ENCODE results near the gene TENT4B.
"Not testable (repeated sequence)": the region's sequence is repeated elsewhere in the genome, so short reads cannot be mapped to it uniquely, and the experiment has no call there.

TENT4B gene

DNA sequence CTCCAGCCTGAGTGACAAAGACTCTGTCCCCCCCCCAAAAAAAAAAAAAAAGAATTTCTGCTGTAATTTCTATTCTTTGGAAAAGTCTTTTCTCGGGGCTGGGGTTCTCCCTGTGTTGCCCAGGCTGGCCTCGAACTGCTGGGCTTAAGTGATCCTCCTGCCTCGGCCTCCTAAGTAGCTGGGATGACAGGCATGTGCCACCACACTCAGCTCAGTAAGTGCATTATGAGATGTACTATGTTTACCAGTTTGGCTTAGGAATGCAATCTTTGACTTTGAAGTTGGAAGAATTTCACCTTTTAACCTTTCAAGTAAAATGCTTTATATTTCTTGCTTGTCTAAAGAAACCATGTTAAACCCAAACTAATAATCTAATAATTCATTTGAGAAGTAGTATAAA lies 85.2 kb downstream of the TENT4B start:
- no peak for FAIRE-seq

DNA sequence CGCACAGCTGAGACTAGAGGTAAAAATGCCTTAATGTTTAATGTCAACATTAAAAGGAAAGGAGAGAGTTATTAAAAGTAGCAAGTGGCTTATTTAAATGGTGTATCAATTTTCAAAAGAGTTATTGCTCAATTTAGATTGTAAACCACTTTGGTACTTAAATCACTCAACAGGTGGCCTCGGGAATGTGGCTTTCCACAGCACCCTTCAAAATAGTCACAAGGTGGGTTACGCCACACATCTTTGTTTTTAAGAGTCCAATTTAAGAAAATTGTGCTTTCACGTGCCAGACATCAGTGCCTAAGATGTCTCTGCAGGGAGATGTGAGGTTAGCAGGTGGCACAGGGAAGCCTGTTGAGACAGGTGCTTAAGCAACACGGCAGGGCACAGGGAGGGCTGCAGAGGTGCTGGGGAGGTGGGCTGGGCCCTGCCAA lies 85.8 kb downstream of the TENT4B start:
- FAIRE-seq = no peak

DNA sequence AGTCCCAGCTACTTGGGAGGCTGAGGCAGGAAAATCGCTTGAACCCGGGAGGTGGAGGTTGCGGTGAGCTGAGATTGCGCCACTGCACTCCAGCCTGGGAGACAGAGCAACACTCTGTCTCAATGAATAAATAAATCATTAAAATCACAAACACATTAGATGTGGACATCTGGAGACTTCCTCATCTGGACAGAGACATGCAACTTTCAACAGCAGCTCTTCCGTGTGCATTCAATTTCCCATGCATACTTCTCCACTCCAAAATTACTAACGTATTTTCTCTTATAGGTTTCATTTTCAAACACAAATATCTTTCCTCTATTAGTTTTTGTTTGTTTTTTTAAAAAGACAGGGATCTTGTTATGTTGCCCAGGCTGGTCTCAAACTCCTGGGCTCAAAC lies 89.9 kb downstream of the TENT4B start:
- FAIRE-seq = not testable (repeated sequence)

DNA sequence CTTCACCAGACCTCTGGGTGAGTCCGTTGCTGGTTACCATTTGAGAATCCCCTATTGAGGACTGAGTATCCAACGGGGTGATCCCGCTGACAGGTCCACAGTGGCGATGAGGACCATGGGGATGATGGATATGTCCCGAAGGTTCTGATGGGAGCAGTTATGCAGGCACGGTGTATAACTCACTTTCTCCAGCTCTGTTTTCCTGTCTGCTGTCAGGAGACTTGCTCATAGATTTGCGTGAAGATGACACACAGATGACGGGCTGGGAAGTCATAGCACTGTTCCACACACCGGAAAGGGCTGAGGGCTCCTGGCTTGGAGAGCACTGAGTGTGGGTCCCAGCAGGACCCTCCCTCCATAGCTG lies 91.0 kb downstream of the TENT4B start:
- FAIRE-seq = no peak

DNA sequence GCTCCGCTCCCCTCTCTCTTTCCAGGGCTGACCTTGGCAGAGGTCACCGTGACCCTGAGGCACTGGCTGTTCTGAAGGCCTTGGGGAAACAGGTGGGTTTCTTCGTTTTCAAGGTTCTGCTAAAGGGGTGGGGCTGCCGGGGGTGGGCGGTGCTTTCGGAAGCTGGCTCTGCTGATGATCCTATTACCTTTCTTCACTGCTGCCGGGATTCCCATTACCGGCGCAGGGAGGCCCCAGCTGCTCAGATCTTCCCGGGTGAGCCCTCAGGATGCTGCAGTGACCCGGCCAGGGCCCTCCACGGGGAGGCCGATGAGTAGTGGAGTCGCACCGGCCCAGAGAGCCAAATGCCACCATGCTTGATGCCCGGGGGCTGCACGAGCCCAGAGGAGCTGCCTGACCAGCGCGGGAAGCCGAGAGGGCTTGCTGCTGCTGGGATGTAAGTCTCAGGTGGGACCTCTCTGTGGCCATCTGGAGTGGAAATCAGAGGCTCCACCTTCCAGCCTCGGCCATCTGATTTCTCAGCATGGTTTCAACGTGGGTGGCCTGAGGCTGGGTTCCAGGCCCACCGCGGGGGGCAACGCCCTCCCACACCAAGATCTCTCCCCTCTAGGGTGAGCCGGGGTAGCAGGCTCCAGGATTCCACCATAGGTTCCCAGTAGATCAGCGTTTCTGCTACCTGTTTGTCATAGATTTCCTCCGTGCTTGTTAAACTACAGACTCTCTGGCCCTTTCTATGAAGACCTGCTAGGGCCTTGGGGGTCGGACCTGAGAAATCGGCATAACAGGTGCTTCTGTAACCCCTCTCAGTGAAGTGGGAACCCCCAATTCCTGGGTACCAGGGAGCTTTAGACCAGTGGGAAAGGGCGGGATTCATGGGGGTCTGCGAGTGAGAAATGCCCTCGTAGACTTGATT lies 91.7 kb downstream of the TENT4B start:
- FAIRE-seq = no peak

DNA sequence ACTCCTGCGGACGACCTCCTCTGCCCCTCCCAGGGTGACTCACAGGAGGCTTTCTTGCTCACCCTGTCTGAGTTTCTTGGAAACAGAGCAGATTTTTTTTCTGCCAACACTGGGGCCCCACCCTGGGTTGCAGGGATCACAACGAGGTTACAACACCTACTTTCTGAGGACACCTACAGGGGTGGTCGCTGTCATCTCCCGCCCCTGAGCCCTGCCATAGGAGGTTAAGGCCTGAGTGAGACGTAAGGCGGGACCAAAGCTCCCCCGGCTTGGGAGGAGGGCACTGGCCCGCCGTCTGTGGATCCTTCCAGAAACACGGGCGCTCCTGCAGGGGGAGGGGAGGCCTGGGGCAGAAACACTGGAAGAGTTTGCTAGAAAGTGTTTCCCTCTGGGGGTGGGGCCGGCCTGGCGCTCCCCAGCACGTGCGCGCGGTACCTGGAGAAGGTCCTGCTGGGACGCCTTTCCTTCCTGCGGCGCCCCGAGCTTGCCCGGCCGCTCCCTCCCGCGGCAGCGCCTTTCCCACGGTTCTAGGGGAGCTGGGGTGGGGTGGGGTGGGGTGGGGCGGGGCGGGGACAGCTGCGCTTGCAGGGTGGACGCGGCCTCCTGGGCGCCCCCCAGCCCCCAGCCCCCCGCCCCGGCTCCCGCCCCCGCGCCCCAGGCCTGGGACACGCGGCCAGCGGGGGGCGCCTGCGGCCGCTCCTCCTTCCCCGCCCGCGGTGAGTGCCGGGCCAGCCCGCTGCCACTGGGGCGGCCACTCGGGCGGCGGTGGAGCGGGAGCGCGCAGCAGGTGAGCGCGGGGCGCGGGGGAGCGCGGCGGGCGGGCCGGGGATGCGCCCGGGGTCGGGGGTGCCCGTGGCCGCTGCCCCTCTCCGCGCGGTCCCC lies 92.6 kb downstream of the TENT4B start:
- no peak for FAIRE-seq

DNA sequence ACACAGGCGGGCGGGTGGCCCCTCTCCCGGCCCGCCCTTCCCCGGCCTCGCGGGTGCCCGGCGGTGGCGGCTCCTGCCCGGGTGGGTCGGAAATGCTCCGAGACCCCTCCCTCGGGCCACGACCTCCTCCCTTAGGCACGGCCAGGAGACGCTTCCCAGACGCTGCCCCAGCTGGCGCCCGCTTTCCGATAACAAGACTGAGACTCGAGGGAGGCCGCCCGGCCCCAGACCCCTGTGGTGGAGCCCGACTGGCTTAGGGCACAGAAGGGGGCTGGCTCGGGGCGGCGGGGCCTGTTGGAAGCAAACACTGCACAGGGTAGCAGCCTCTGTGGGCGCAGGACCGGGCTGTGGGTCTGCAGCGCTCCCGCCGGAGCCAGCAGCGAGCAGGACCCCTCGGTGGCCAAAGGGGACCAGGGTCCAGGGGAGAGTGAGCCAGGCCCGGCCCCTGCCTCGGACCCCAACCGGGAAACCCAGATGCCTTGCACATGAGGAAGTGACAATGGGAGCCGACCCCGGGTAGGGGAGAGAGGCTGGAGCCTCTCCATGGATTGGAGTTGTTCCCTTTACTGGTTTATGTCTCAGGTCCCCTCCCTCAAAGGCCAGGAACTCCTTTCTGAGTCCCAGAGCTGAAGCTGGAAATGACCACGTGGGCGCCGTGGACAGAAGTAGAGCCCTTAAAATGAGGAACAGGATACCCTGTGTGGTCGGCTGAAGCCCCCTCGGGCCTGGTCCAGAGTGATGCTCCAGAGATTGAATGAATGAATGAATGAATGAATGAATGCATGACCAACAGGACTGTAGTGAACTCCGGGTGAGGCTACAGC lies 93.4 kb downstream of the TENT4B start:
- no peak for FAIRE-seq

DNA sequence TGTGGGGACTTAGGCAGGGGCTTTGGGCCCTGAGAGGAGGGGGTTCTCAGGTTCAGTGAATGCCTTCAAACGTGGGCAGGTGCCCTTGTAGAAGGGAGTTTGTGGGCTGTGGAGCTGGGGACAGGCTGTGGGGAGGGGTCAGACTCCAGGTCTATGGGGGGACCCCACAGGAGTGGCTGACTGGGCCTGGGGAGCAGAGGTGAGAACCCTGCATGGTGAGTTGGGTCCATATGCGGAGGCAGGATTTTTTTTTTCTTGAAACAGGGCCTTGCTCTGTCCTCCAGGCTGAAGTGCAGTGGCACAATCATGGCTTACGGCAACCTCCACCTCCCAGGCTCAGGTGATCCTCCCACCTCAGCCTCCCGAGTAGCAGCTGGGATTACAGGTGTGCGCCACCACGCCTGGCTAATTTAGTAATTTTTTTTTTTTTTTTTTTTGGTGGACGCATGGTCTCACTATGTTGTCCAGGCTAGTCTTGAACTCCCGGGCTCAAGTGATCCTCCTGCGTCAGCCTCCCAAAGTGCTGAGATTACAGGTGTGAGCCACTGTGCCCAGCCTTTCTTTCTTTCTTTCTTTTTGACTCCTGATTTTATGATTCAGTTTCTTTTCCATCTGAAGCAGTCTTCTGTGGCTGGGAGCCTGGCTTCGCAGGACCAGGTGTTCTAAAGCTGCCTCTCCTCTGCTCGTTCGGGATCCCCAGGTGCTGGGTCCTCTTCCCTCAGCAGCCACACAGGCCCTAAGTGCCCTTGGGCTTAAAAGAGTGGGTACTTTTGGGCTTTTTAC lies 94.2 kb downstream of the TENT4B start:
- no peak for FAIRE-seq

DNA sequence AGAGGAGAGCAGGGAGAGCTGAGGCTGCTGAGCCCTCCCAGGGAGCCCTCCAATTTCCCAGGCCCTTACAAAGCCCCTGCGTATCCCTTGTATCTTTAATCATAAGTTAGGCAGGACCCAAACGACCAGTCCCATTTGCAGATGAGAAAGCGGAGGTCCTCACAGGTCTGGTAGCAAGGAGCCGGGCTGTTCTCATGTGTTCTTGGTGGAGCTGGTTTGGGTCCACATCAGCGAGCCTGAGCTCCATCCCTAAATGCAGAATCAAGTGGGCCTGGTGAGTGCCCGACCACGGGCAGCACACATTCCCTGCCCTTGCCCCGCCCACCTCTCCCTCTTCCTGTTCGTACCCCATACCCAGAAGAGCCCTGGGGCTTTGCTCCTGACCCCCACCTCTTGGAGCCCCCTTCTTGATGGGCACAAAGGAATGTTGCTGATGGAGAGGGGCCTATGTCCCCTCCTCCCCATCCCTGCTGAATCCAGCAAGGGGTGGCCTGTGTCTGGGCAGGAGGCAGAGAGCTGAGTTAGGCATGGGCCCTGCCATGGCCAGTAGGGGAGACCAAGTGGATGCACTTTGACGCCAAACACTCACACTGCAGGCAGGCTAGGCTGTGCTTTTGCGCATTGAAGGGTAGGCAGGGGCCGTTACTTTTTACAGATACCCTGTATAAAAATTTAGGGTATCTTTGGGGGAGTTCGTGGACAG lies 95.0 kb downstream of the TENT4B start:
- no peak for FAIRE-seq

DNA sequence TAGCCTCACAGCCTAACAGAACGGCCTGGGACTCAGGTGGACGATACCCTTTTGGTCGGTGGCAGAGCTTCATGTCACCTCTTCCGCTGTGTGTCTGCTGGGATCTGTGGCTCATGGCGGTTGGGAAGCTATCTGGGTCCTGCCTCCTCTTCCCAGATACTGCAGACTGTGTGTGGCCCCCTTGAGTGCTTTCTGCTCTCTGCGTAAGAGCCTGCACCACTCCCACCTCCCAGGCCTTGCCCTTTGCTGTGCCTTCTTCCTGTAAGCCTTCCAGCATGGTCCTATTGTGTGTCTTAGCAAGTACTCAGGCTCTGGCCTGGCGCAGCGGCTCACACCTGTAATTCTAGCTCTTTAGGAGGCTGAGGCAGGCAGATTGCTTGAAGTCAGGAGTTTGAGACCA lies 95.7 kb downstream of the TENT4B start:
- FAIRE-seq = no peak

DNA sequence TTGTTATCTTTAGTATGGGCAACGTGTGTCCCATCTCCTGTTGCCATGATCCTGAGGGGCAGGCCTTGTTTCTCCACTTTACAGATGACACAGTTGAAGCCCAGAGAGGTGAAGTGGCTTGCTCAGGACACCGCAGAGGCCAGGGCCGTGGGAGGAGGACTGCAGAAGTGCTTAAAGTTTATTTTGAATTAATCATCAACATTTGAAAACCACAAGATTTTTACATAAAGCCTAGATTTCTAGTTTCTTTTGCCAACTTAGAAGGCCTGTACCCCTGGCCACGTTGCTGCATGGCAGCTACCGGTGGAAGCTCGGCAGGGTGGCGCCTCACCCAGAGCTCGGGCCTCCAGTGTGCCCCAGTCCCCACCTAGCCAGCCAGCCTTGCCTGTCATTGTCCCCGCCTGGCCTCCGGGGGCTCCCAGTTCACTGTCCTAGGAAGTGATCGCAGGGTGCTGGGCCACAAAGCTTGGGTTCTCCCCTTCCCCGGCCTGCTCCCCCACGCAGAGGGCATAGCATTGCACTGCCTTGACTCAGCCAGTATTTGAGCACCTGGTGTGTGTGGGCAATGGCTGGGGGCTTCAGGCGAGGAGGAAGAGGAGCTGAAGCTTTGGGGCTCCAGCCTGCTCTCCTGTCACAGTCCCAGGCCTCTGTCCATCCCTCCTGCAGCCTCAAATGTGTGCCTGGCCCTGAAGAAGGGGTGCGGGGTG lies 98.4 kb downstream of the TENT4B start:
- FAIRE-seq = no peak

DNA sequence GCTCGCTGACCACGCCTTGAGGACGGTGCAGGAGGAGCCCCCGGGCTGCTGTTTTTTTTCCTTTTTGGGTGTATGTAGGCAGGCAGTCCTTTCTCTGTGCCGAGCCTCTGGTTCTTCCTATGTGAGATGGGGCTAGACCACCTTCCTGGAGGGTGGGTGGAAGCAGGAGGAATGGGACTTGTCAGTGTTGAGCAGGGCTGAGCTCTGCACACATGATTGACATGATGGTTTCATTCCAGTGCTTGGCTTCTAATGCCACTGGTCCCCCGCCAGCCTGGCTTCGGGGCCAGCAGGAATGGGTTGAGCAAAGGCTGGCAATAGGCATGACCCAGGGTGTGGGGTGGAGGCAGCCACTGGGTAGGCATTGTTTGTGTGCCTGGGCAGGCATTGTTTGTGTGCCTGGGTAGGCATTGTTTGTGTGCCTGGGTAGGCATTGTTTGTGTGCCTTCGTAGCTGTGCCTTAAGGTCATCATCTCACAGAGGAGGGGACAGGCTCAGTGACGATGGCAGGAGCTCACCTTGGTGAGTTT lies 99.0 kb downstream of the TENT4B start:
- no peak for FAIRE-seq

DNA sequence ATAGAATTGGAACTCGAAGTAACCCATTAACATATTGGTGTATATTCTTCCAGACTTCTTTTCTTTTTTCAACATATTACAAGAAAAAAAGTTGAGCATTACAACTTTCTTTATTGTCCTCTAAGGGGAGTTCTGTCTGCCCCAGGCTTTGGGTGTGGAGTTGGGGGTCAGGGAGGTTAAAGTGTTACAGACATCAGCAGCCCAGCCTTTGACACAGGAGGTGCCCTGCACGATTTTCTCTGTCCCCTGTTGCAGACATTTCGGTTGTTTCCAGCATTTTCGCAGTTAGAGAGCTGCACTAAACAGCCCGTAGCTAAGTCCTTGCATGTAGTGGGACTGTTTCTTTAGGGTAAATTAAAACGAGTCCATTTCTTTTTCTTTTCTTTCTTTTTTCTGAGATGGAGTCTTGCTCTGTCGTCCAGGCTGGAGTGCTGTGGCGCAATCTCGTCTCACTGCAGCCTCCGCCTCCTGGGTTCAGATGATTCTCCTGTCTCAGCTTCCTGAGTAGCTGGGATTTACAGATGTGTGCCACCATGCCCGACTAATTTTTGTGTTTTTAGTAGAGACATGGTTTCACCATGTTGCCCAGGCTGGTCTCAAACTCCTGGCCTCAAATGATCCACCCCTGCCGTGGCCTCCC lies 99.9 kb downstream of the TENT4B start:
- FAIRE-seq = no peak

DNA sequence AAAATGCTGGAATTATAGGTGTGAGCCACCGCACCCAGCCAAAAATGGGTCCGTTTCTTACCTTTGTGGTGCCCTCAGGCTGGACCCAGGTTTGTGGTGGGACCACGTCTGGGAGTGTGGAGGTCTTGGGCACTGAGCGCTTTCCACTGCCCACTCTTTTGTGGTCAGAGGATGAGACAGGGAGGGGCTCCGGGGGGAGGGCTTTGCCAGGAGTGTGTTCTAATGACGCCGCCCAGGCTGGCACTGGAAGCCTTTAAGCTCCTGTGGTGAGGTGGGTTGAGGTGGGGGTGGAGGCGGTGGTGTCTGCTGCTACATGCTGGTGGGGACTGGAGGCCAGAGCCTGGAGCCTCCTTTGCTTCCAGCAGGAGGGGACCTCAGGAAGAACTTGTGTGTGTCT lies 100.4 kb downstream of the TENT4B start:
- FAIRE-seq = no peak

DNA sequence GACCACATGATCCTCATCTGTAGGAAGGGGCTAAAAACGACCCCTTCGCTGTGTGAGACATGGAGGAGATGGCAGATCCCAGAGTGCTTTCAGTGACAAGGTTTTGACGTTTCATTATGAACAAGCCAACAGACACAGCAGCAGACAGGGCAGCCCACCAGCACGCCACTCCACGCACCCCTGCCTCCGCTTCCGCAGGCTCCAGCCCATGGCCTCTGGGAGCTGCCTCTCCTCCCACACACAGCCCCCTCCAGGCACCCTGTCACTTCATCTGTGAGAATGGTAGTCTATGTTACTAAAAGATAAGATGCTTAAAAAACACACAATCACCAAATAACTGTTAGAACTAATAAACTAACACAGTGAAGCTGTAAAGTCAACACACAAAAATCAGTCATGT lies 101.0 kb downstream of the TENT4B start:
- FAIRE-seq = no peak

DNA sequence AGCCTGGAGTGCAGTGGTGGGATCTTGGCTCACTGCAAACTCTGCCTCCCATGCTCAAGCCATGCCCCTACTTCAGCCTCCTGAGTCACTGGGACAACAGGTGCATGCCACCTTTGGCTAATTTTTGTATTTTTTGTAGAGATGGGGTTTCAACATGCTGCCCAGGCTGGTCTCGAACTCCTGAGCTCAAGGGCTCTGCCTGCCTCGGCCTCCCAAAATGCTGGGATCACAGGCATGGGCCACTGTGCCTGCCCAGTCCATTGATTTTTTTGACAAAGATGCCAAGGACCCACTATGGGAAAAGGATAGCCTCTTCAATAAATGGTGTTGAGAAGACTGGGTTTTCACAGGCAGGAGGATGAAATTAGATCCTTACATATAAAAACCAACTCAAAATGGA lies 102.4 kb downstream of the TENT4B start:
- no peak for FAIRE-seq

DNA sequence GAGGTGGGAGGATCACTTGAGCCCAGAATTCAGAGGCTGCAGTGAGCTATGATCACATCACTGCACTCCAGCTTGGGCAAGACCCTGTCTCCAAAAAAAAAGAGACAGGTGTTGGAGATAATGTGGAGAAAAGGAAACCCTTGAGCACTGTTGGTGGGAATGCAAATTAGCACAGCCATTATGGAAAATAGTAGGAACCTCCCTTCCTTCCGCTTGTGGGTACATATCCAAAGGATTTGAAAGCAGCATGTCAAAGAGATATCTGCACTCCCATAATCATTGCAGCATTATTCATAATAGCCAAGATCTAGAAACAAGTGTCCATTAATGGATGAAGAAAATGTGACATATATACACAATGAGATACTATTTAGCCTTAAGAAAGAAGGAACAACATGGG lies 103.5 kb downstream of the TENT4B start:
- FAIRE-seq = no peak

DNA sequence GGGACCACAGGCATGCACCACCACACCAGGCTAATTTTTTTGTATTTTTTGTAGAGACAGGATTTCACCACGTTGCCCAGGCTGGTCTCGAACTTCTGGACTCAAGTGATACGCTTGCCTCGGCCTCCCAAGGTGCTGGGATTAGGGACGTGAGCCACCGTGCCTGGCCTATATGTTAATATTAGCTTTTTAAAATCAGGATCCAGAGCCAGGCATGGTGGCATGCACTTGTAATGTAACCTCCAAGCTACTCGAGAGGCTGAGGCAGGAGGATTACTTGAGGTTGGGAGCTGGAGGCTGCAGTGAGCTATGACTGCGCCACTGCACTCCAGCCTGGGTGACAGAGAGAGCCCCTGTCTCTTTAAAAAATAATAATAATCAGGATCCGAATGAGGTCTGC lies 104.8 kb downstream of the TENT4B start:
- no peak for FAIRE-seq

DNA sequence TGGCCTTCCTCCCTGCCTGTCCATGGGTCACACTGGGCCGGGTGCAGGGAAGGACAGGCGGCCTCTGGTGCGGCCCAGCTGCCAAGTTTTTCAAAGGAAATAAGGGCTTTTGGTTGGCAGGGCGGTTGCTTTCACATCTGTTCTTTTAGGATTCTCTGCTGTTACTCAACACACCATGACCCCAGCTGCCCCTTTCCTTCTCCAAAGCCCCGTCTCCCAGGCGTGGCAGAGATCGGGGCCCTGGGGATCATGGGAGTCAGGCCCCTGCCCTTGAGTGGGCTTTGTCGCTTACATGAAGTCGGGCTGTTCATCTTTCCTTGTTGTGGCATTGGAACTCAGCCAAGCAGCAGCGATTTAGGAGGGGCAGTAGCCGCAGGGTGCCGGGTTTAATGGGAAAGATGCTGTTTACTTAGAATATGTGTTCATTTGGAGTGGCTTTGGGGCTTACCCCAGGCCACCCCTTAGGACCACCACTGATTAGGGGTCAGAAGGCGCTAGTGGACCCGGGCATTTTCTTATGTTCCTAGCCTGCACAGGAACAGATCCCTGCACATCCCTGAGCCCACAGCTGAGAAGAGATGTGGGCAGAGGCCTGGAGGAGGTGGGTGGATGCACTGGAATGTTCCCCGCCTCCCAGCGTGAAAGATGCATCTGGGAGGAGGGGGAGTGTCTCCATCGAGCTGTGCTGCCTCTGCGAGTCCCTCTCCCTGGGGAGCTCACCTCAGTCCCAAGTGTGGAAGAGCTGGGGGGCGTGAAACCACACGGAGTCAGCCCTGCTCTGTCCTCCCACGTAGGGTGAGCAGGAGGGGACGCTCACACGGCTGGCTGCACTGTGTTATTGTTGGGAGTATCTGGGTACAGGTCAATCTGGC lies 106.5 kb downstream of the TENT4B start:
- FAIRE-seq = no peak
